B cell (primary cell): Measurements from ENCODE around the gene FTH1.
"Not testable (repeated sequence)": the region's sequence is repeated elsewhere in the genome, so short reads cannot be mapped to it uniquely, and the experiment has no call there.

Source experiments
- CTCF ChIP-seq: fragments of 200-600 bp; IDR thresholded peaks from one replicate; pipeline ENCODE4 v1.8.0; 2022; ENCODE audit warnings: antibody characterized with exemption, mild to moderate bottlenecking
- EZH2 ChIP-seq: IDR thresholded peaks from 2 replicates; pipeline ENCODE4 v1.6.1; 2012; ENCODE audit warnings: borderline replicate concordance, low read depth, mild to moderate bottlenecking, moderate library complexity, low read length; ENCODE audit not compliant: insufficient read depth, poor library complexity, severe bottlenecking

GRCh38 chr11:61953632-61954031, 13.8 kb downstream of the FTH1 start:
- not testable (repeated sequence) for TF ChIP-seq CTCF, EZH2
